Activated B cell treated with CpG ODN at 0.5 μM for 24 hours (primary cell): Measurements from ENCODE around the gene FNDC3A. TPM values are rescaled to one million over a fixed set of nuclear protein-coding genes. Genes with fewer than 3 reads are reported as not detected.

Source experiments
- ATAC-seq: fragments of 200-7000 bp; cut with Tn5 transposase; one replicate; pipeline ENCODE4 v1.10.0; 2021; ENCODE audit warnings: low read depth, mild to moderate bottlenecking, moderate library complexity
- CTCF ChIA-PET: fragments of 350-600 bp; sonication (Branson Sonifier 250); formaldehyde crosslinking; loops from one replicate; lab custom pipeline; 2021; ENCODE audit warnings: antibody characterized with exemption; lab: Charles Lee
- POLR2A ChIA-PET: fragments of 350-600 bp; sonication (Branson Sonifier 250); formaldehyde crosslinking; loops from one replicate; lab custom pipeline; 2021; ENCODE audit warnings: antibody characterized with exemption; lab: Charles Lee
- DNase-seq: peaks from one replicate; pipeline ENCODE4 v3.0.0; 2022
- H3K27ac Mint-ChIP-seq: one replicate; pipeline ENCODE4 v1.8.0; 2020; ENCODE audit warnings: mixed read lengths
- H3K27me3 Mint-ChIP-seq: one replicate; pipeline ENCODE4 v1.8.0; 2021; ENCODE audit warnings: mixed read lengths
- H3K36me3 Mint-ChIP-seq: one replicate; pipeline ENCODE4 v1.8.0; 2021; ENCODE audit warnings: low read depth, mixed read lengths
- H3K4me1 Mint-ChIP-seq: one replicate; pipeline ENCODE4 v1.8.0; 2021; ENCODE audit warnings: mixed read lengths
- H3K4me3 Mint-ChIP-seq: one replicate; pipeline ENCODE4 v1.8.0; 2020; ENCODE audit warnings: mild to moderate bottlenecking, mixed read lengths
- H3K9me3 Mint-ChIP-seq: one replicate; pipeline ENCODE4 v1.8.0; 2020; ENCODE audit warnings: mixed read lengths
- intact Hi-C: fragments of 100-400 bp; cut with micrococcal nuclease; formaldehyde crosslinking; loops from one replicate; pipeline ENCODE4 v1.15.1; 2024
- total RNA-seq: library from RNA; stranded (reverse); gene quantifications from 2 replicates; pipeline ENCODE4 v1.2.3, GENCODE V29; 2022
- TF ChIP-seq, protein P1 (sequence below): fragments of 200-600 bp; IDR thresholded peaks from one replicate; pipeline ENCODE4 v1.8.0; 2022; ENCODE audit warnings: antibody characterized with exemption, mild to moderate bottlenecking

FNDC3A gene
- total RNA-seq, 1 donor from 2014 or later: 34.1 TPM

DNA sequence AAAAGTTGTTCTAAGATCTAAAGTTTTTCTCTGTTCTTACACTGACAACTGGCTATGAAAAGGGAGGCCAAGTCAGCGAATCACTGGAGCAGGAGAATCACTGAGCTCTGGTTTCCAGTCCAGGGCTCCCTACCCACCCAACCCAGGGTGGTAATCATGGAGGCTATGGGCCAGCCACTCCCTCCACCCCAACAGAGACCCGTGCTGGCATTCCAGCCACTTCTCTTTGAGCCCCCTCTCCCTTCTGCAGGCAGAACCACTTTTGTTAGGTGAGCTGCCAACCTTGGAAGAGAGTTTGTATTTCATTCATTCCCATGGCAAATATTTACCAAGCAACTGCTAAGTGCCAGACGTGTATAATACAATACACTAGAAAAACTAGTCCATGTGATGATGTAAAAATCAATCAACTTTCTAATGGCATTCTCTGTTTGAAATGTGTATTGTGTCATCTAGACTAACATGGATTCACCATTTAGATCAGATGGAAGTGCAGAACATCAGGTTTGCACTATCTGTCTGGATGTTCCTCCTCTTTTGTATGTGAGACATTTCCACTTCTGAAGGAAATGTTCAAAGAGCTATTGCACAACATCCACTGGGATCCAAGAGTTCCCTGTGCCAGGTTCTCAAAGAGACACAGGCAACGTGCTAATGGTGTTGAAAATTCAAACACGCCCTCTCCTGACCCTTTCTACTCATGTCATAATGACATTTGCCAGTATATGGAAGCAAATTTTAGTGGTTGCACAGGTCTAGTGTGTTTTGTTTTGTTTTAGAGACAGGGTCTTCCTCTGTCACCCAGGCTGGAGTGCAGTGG lies 249.7 kb downstream of the FNDC3A start:
- CTCF ChIA-PET: no interaction called here
- Mint-ChIP-seq H3K27me3 (peaks cover 22% of the 10 kb centered on the region), H3K27ac (no peak overlapping the region), H3K9me3 (no peaks in the 10 kb centered on the region), H3K4me3 (no peak overlapping the region), H3K36me3 (no peaks in the 10 kb centered on the region), H3K4me1 (peaks cover 3% of the 10 kb centered on the region)
- DNase-seq (no peak), ATAC-seq (no peak)
- TF ChIP-seq, protein P1, sequence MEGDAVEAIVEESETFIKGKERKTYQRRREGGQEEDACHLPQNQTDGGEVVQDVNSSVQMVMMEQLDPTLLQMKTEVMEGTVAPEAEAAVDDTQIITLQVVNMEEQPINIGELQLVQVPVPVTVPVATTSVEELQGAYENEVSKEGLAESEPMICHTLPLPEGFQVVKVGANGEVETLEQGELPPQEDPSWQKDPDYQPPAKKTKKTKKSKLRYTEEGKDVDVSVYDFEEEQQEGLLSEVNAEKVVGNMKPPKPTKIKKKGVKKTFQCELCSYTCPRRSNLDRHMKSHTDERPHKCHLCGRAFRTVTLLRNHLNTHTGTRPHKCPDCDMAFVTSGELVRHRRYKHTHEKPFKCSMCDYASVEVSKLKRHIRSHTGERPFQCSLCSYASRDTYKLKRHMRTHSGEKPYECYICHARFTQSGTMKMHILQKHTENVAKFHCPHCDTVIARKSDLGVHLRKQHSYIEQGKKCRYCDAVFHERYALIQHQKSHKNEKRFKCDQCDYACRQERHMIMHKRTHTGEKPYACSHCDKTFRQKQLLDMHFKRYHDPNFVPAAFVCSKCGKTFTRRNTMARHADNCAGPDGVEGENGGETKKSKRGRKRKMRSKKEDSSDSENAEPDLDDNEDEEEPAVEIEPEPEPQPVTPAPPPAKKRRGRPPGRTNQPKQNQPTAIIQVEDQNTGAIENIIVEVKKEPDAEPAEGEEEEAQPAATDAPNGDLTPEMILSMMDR: no peak
- intact Hi-C loops: no loop called here
- POLR2A ChIA-PET: no interaction called here

- ChIA-PET CTCF (no interaction called here), POLR2A (no interaction called here)
- Mint-ChIP-seq H3K9me3 (no peaks in the 10 kb centered on the region), H3K4me1 (no peaks in the 10 kb centered on the region), H3K4me3 (no peak overlapping the region), H3K27ac (no peak overlapping the region), H3K36me3 (no peaks in the 10 kb centered on the region), H3K27me3 (peaks cover 18% of the 10 kb centered on the region)
- intact Hi-C loops: no loop called here
- DNase-seq (no peak), ATAC-seq (no peak)
- TF ChIP-seq, protein P1: no peak
Observed at GRCh38 chr13:49226613-49227012, 250.9 kb downstream of the FNDC3A start.

- no peaks in the 10 kb centered on the region for H3K27me3 Mint-ChIP-seq
- no peak for ATAC-seq
- intact Hi-C loops: no loop called here
- H3K36me3 Mint-ChIP-seq: no peaks in the 10 kb centered on the region
- ChIA-PET POLR2A (no interaction called here), CTCF (no interaction called here)
- no peak overlapping the region for H3K4me3 Mint-ChIP-seq
- H3K9me3 Mint-ChIP-seq: no peaks in the 10 kb centered on the region
- H3K4me1 Mint-ChIP-seq: no peaks in the 10 kb centered on the region
- TF ChIP-seq, protein P1: no peak
- H3K27ac Mint-ChIP-seq: no peak overlapping the region
- no peak for DNase-seq
Observed at GRCh38 chr13:49234741-49235140, 259.0 kb downstream of the FNDC3A start.

- Mint-ChIP-seq H3K27ac (no peak overlapping the region), H3K27me3 (no peaks in the 10 kb centered on the region), H3K4me3 (no peak overlapping the region), H3K9me3 (no peaks in the 10 kb centered on the region), H3K36me3 (no peaks in the 10 kb centered on the region), H3K4me1 (no peaks in the 10 kb centered on the region)
- intact Hi-C loops: no loop called here
- DNase-seq: no peak
- POLR2A ChIA-PET: no interaction called here
- TF ChIP-seq, protein P1: no peak
- CTCF ChIA-PET: interaction anchor here (1.5 kb wide), 1 partner anchor 9 kb away, joined by 3 read pairs; no protein-coding TSS in a partner anchor
- ATAC-seq: no peak
Observed at GRCh38 chr13:49235856-49236431, 260.2 kb downstream of the FNDC3A start.

DNA sequence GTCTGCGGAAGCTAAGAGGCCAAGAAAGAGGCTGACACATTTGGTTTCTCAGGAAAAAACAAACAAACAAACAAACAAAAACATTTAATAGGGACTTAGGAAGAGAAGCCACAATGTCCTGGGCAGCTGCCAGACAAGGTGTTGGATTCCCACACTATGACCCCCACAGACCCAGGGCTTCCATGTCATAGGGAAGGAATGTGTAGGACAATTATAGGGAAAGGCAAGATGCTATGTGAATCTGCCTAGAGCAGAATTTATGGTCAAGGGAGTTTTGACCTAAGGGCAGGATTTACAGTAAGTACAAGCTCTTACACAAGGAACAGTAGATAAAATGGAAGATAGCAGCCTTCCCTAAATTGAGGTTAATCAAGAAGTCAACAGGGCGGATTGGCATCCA lies 262.9 kb downstream of the FNDC3A start:
- Mint-ChIP-seq H3K4me1 (no peaks in the 10 kb centered on the region), H3K4me3 (no peak overlapping the region), H3K9me3 (no peaks in the 10 kb centered on the region), H3K27me3 (peaks cover 6% of the 10 kb centered on the region), H3K36me3 (no peaks in the 10 kb centered on the region), H3K27ac (no peak overlapping the region)
- CTCF ChIA-PET: no interaction called here
- DNase-seq: no peak
- intact Hi-C loops: no loop called here
- POLR2A ChIA-PET: no interaction called here
- TF ChIP-seq, protein P1: no peak
- no peak for ATAC-seq
